Renal pelvis (tissue), 4 donors: ENCODE data around the gene TANGO6. TPM values are rescaled to one million over a fixed set of nuclear protein-coding genes. Genes with fewer than 3 reads are reported as not detected.
"Not testable (repeated sequence)": the region's sequence is repeated elsewhere in the genome, so short reads cannot be mapped to it uniquely, and the experiment has no call there.

Experiments
- DNase-seq: peaks from one replicate; pipeline ENCODE4 v3.0.0-alpha.2; 2013
- polyA plus RNA-seq, 3 donors: library from polyadenylated mRNA; unstranded; fragments of 120-200 nt; gene quantifications; one replicate each; pipeline ENCODE4 v1.2.1, GENCODE V29; 2013; ENCODE audit not compliant: insufficient read length in 3 of 3

TANGO6 gene
- polyA plus RNA-seq, 3 donors = 5.3 to 6.0 (median 5.5) TPM

- no peak for DNase-seq
These were observed 273.0 kb downstream of the TANGO6 start for GRCh38 chr16:69116256-69116875.

- no peak for DNase-seq
These were observed 273.6 kb downstream of the TANGO6 start for GRCh38 chr16:69116906-69117305.

- DNase-seq = no peak
These were observed 275.1 kb downstream of the TANGO6 start for GRCh38 chr16:69118468-69118867.

- DNase-seq = no peak
These were observed 275.7 kb downstream of the TANGO6 start for GRCh38 chr16:69118994-69119393.

- DNase-seq = no peak
These were observed 276.2 kb downstream of the TANGO6 start for GRCh38 chr16:69119536-69119935.

GRCh38 chr16:69120096-69120664, 276.8 kb downstream of the TANGO6 start:
- DNase-seq = no peak

GRCh38 chr16:69123910-69124309, 280.6 kb downstream of the TANGO6 start:
- peak; percentile 72 for DNase-seq

- DNase-seq = not testable (repeated sequence)
These were observed 281.1 kb downstream of the TANGO6 start for GRCh38 chr16:69124406-69124805.

- not testable (repeated sequence) for DNase-seq
These were observed 281.6 kb downstream of the TANGO6 start for GRCh38 chr16:69124961-69125360.

- no peak for DNase-seq
These were observed 282.9 kb downstream of the TANGO6 start for GRCh38 chr16:69126221-69126620.

GRCh38 chr16:69126801-69127200, 283.5 kb downstream of the TANGO6 start:
- not testable (repeated sequence) for DNase-seq

GRCh38 chr16:69127966-69128510, 284.7 kb downstream of the TANGO6 start:
- DNase-seq = no peak

GRCh38 chr16:69130461-69130860, 287.1 kb downstream of the TANGO6 start:
- DNase-seq = no peak

- DNase-seq = peak; percentile 50
These were observed 288.0 kb downstream of the TANGO6 start for GRCh38 chr16:69131167-69131838.

GRCh38 chr16:69131839-69132423, 288.6 kb downstream of the TANGO6 start:
- DNase-seq = peak; percentile 84

GRCh38 chr16:69132424-69133252, 289.3 kb downstream of the TANGO6 start, which contains the start of the genes CHTF8 and UTP4:
TSS of gene CHTF8 (minus strand) at chr16:69132588. CDS start at chr16:69121458, 11,130 bp downstream.
TSS of gene UTP4 (plus strand) at chr16:69132649. CDS start at chr16:69133460, 811 bp downstream.
- peak; percentile 85 for DNase-seq

GRCh38 chr16:69133373-69133954, 290.1 kb downstream of the TANGO6 start:
- no peak for DNase-seq
